ENCODE results near the gene HLA-DQA1.
"Not testable (repeated sequence)": the region's sequence is repeated elsewhere in the genome, so short reads cannot be mapped to it uniquely, and the experiment has no call there.

Gene HLA-DQA1

DNA sequence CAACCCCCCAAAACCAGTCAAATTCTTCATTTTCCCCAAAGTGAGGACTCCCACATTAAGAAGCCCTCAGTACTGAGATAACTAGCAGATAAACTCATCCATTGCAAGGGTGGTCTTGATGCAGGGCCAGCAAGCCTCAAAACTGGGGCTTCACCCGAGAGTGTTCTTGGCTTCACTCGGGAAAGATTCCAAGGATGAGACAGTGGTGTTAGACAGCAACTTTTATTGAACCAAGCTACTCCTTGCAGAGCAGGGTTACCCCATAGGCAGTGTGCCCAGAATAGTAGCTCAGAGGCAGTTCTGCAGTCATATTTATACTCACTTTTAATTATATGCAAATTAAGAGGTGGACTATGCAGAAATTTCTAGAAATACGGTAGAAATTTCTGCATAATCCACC, 15.8 kb upstream of the HLA-DQA1 start:
- in situ Hi-C loops (cut with MboI; ENCODE audit: low sequenced_read_pairs), result no loop called here

- in situ Hi-C loops (cut with MboI; ENCODE audit: low sequenced_read_pairs), result no loop called here
Measured at GRCh38 chr6:32622545-32623401, 14.4 kb upstream of the HLA-DQA1 start.

DNA sequence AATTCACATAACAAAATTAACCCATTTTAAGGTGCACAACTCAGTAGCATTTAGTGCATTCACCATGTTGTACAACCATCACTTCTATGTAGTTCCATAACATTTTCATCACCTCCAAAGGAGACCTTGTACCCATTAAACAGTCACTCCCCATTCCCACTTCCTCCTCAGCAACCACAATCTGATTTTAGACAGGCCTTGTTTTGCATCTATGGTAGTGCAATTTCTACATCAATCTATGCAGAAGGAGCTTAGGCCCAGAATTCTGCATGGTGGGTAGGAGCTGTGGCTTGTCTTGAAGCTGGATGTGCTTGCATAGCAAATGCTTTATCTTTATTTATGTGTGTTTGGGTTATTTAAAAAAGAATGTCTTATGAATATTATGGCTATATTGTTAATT, 13.5 kb upstream of the HLA-DQA1 start:
- in situ Hi-C loops (cut with MboI; ENCODE audit: low sequenced_read_pairs), result no loop called here

GRCh38 chr6:32624565-32624964, 12.6 kb upstream of the HLA-DQA1 start:
- in situ Hi-C loops (cut with MboI; ENCODE audit: low sequenced_read_pairs), result no loop called here

- in situ Hi-C loops (cut with MboI; ENCODE audit: low sequenced_read_pairs), result no loop called here
Measured at GRCh38 chr6:32625137-32625536, 12.1 kb upstream of the HLA-DQA1 start.

DNA sequence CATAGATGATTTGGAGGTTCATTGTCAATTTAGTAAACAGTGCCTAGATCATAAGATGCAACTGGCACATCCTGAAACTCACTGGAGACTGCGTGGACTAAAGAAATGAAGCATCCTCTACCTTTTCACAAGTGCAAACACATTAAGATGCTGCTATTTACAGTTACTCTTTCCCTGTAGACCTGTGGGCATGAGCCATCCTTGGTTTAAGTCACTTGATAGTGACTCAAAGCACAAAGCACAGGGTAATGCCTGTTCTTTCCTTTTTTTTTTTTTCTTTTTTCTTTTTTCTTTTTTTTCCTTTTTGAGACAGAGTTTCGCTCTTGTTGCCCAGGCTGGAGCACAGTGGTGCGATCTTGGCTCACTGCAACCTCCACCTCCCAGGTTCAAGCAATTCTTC, 10.0 kb upstream of the HLA-DQA1 start:
- in situ Hi-C loops (cut with MboI; ENCODE audit: low sequenced_read_pairs), result no loop called here

DNA sequence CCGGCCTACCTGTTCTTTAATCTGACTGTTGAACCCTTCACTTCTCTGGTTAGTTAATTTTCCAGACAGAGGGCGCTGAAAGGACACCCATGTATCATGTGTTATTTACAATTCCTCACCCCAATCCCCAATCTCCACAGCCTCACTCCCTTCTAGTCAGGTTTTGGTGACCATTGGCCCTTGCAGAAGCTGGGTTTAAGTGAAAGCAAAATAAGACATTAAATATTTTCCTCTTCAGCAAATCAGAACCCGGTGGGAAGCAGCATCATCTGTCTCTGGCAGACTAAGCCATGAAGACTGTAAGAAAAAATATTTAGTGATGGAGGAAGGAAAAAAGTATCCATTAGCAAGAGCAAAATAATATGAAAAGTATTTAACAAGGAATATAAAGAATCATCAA, 9.4 kb upstream of the HLA-DQA1 start:
- in situ Hi-C loops (cut with MboI; ENCODE audit: low sequenced_read_pairs), result no loop called here

- in situ Hi-C loops (cut with MboI; ENCODE audit: low sequenced_read_pairs), result not testable (repeated sequence)
Measured at GRCh38 chr6:32629793-32630192, 7.4 kb upstream of the HLA-DQA1 start.

DNA sequence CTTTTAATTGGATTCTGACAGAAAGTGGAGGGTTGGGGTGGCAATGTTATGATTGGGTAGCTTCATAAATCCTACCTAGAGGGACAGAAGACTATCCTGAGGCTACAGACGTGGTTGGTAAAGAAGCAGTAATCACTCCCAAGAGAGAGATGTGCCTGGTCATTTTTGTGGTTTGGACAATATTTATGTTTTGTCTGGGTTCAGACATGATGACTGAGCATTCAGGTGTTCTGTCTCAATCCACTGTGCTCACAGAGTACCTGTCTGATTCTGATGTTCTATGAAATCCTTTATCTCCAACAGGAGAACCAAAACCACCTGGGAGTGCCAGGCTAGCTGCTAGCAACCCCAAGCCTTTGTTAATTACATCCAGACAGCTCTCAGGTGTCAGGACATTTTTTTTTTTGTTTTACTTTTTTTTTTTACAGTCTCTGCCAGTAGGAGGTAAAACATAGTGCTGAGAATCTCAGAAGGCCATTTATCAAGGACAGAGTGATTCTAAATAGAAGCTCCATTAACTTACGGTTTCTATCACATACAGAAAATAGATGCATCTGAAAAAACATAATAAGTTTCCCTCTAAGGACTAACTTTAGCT, 1.6 kb upstream of the HLA-DQA1 start:
- in situ Hi-C loops (cut with MboI; ENCODE audit: low sequenced_read_pairs), result no loop called here

- in situ Hi-C loops (cut with MboI; ENCODE audit: low sequenced_read_pairs), result no loop called here
Measured at GRCh38 chr6:32637883-32638282, 677 bp downstream of the HLA-DQA1 start.

DNA sequence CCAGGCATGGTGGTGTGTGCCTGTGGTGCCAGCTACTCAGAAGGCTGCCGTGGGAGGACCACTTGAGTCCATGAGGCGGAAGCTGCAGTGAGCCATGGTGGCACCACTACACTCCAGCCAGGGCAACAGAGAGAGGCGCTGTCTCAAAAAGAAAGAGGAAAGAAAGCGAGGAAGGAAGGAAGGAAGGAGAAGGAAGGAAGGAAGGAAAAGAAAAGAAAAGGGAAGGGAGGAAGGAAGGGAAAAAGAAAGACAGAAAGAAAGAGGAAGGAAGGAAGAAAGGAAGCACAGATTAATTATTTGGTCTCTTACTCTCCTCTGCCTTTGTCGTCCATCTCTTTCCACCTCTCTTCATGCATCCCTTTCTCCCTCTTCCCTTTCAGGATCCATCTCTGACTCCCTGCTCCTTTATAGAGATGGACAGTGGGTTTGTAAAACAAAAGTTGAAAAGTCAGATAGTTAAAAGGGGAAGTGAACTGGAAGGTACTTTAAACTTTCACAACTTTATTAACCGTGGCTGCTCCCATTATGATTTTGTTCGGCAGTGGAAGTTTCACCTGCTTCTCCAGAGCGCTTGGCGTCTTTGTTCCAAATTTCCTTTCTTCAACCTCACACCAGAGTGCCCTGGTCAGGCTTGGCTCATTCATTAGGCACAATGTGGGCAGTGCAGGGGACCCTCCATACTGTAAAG, 1.5 kb downstream of the HLA-DQA1 start:
- in situ Hi-C loops (cut with MboI; ENCODE audit: low sequenced_read_pairs), result no loop called here

GRCh38 chr6:32639440-32640394, 2.5 kb downstream of the HLA-DQA1 start:
- in situ Hi-C loops (cut with MboI; ENCODE audit: low sequenced_read_pairs), result no loop called here

DNA sequence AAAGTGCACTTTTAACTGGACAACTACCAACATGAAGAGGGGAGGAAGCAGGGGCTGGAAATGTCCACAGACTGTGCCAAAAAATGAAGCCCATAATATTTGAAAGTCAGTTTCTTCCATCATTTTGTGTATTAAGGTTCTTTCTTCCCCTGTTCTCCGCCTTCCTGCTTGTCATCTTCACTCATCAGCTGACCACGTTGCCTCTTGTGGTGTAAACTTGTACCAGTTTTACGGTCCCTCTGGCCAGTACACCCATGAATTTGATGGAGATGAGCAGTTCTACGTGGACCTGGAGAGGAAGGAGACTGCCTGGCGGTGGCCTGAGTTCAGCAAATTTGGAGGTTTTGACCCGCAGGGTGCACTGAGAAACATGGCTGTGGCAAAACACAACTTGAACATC, 3.9 kb downstream of the HLA-DQA1 start:
- in situ Hi-C loops (cut with MboI; ENCODE audit: low sequenced_read_pairs), result no loop called here

DNA sequence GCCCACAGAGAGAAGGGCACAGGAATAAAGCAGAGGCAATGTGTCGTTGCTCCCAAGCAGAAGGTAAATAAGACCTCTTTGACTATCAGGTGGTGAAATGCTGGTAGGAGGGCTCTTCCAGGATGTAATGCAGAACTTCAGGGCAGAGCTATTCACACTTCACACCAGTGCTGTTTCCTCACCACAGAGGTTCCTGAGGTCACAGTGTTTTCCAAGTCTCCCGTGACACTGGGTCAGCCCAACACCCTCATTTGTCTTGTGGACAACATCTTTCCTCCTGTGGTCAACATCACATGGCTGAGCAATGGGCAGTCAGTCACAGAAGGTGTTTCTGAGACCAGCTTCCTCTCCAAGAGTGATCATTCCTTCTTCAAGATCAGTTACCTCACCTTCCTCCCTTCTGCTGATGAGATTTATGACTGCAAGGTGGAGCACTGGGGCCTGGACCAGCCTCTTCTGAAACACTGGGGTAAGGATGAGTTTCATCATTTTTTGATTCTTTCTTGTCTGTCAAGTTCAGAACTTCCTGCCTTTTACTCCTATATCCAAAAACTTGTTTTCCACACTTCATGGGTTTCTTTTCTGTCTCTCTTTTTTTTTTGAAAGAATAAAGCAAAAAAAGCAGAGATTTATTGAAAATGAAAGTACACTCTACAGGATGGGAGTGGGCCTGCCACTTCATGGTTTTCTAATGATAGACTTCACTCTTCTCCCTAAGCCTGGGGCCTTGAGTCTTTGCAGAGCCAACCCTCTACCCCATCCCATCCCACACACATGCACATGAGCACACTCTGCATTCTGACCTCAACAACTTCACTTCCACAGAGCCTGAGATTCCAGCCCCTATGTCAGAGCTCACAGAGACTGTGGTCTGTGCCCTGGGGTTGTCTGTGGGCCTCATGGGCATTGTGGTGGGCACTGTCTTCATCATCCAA, 4.8 kb downstream of the HLA-DQA1 start:
- in situ Hi-C loops (cut with MboI; ENCODE audit: low sequenced_read_pairs), result not testable (repeated sequence)

DNA sequence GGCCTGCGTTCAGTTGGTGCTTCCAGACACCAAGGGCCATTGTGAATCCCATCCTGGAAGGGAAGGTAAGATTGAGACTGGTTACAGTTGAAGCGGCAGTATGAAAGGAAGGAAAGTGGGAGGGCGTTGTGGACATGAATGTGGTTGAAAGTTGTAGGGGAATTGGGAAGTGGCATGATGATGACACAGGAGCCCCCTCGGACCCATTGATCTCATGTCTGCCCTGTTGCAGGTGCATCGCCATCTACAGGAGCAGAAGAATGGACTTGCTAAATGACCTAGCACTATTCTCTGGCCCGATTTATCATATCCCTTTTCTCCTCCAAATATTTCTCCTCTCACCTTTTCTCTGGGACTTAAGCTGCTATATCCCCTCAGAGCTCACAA, 5.5 kb downstream of the HLA-DQA1 start:
- in situ Hi-C loops (cut with MboI; ENCODE audit: low sequenced_read_pairs), result no loop called here

- in situ Hi-C loops (cut with MboI; ENCODE audit: low sequenced_read_pairs), result no loop called here
Measured at GRCh38 chr6:32643904-32644303, 6.7 kb downstream of the HLA-DQA1 start.

- in situ Hi-C loops (cut with MboI; ENCODE audit: low sequenced_read_pairs), result no loop called here
Measured at GRCh38 chr6:32645047-32645703, 8.0 kb downstream of the HLA-DQA1 start.

- in situ Hi-C loops (cut with MboI; ENCODE audit: low sequenced_read_pairs), result no loop called here
Measured at GRCh38 chr6:32655203-32655710, 18.1 kb downstream of the HLA-DQA1 start.

- in situ Hi-C loops (cut with MboI; ENCODE audit: low sequenced_read_pairs), result not testable (repeated sequence)
Measured at GRCh38 chr6:32657329-32657728, 20.1 kb downstream of the HLA-DQA1 start.

All from HL-60/S4 treated with phorbol 12-myristate 13-acetate at 8.2 ng/mL for 4 days and 3 days (cell line).